Smooth muscle cell (in vitro differentiated cells): ENCODE results near the gene PISD. TPM values are rescaled to one million over a fixed set of nuclear protein-coding genes. Genes with fewer than 3 reads are reported as not detected.

Experiments
- DNase-seq: peaks from one replicate; lab custom pipeline; 2025; ENCODE audit not compliant: unreplicated experiment; lab: John Stamatoyannopoulos, UW
- H2AFZ ChIP-seq: fragments of 200-600 bp; sonication (generic); 2 replicates; pipeline ENCODE4 v1.6.0; 2016; ENCODE audit warnings: antibody characterized with exemption, low read depth, mild to moderate bottlenecking
- H3F3A ChIP-seq: fragments of 200-600 bp; sonication (generic); 2 replicates; pipeline ENCODE4 v1.6.0; 2017; ENCODE audit warnings: antibody characterized with exemption, low read depth
- H3K27ac ChIP-seq: fragments of 200-600 bp; sonication (generic); 2 replicates; pipeline ENCODE4 v1.5.1; 2016; ENCODE audit warnings: low read depth, mild to moderate bottlenecking
- H3K27me3 ChIP-seq: fragments of 200-600 bp; sonication (generic); 2 replicates; pipeline ENCODE4 v1.6.1; 2016; ENCODE audit warnings: low read depth, mild to moderate bottlenecking
- H3K36me3 ChIP-seq: fragments of 200-600 bp; sonication (generic); 2 replicates; pipeline ENCODE4 v1.5.1; 2016; ENCODE audit warnings: low read depth
- H3K4me1 ChIP-seq: fragments of 200-600 bp; sonication (generic); 2 replicates; pipeline ENCODE4 v1.5.1; 2016; ENCODE audit warnings: low read depth
- H3K4me2 ChIP-seq: fragments of 200-600 bp; sonication (generic); 2 replicates; pipeline ENCODE4 v1.6.0; 2016; ENCODE audit warnings: mild to moderate bottlenecking
- H3K4me3 ChIP-seq: fragments of 200-600 bp; sonication (generic); 2 replicates; pipeline ENCODE4 v1.5.1; 2016; ENCODE audit warnings: mild to moderate bottlenecking
- H3K79me2 ChIP-seq: fragments of 200-600 bp; sonication (generic); 2 replicates; pipeline ENCODE4 v1.6.0; 2016; ENCODE audit warnings: low read depth, mild to moderate bottlenecking
- H3K9ac ChIP-seq: fragments of 200-600 bp; sonication (generic); 2 replicates; pipeline ENCODE4 v1.6.0; 2016; ENCODE audit warnings: low read depth
- H3K9me3 ChIP-seq: fragments of 200-600 bp; sonication (generic); replicated peaks from 2 replicates; pipeline ENCODE4 v1.5.1; 2016; ENCODE audit warnings: low read depth
- H4K20me1 ChIP-seq: fragments of 200-600 bp; sonication (generic); 2 replicates; pipeline ENCODE4 v1.6.0; 2016; ENCODE audit warnings: low read depth
- WGBS: methylation state at CpG from one replicate; pipeline ENCODE4 v1.1.7; 2016; ENCODE audit warnings: low lambda C conversion rate; 5-methylcytosine and 5-hydroxymethylcytosine counted together
- polyA plus RNA-seq: library from polyadenylated mRNA; unstranded; fragments of >200 nt; fragmentation: Nextera tagmentation; extraction: Ambion mirVana; gene quantifications from 2 replicates; pipeline ENCODE4 v1.2.1, GENCODE V29; 2016
- total RNA-seq: library from RNA; depleted of rRNA; stranded (reverse); fragments of >200 nt; gene quantifications from 2 replicates; pipeline ENCODE4 v1.2.3, GENCODE V29; 2014
- TF ChIP-seq, protein P1 (sequence below): fragments of 200-600 bp; sonication (generic); IDR thresholded peaks from 2 replicates; pipeline ENCODE4 v1.5.1; 2017; ENCODE audit warnings: borderline replicate concordance, mild to moderate bottlenecking, antibody characterized with exemption; ENCODE audit not compliant: insufficient read depth, poor library complexity, severe bottlenecking

PISD gene
- total and polyA plus RNA-seq, 2 experiments from 2014 or later: 15.3 to 31.6 TPM

DNA sequence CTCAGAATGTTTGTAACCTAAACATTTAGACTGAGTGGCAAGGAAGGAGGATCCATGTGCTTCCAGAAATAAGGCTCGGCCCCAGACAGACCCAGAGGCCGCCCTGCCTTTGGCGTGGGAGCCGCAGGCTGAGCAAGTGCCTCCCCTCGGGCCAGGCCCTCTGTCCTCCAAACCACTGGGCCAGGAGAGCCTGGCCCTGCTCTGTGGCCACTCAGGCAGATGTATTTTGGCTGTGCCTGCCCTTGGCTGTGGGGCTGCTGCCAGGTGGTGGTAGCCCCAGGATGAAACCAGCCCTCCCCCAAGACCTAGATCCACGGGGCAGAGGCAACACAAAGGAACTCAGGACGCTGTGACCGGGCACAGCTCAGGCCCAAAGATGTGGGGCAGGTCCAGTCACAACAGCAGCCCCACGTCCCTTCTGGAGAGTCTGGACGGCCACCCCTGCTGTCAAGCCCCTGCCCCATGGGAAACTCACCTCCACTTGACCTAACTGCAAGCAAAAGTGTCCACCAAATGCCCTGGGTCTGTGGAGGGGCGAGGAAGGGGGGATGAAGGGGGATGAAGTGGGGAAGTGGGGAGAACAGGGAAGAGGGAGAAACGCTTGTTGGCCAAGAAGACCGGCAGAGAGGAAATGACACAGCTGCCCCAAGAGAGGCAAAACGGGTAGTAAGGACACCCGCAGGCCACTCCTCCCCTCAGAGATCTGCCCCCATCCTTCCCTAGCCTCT, 24.0 kb downstream of the PISD start:
- Histone ChIP-seq H3K4me2 (no peak overlapping the region), H3K36me3 (no peaks in the 10 kb centered on the region), H3K27ac (no peak overlapping the region), H3K9ac (no peak overlapping the region), H3K4me1 (no peaks in the 10 kb centered on the region), H3K27me3 (no peaks in the 10 kb centered on the region), H3K79me2 (peaks cover 15% of the 10 kb centered on the region), H4K20me1 (peaks cover 70% of the 10 kb centered on the region), H3K9me3 (no peaks in the 10 kb centered on the region), H3K4me3 (no peak overlapping the region), H3F3A (no peaks in the 10 kb centered on the region), H2AFZ (no peak overlapping the region)
- 86% methylated on average over 15 of the region's 15 CpGs for WGBS
- TF ChIP-seq, protein P1, sequence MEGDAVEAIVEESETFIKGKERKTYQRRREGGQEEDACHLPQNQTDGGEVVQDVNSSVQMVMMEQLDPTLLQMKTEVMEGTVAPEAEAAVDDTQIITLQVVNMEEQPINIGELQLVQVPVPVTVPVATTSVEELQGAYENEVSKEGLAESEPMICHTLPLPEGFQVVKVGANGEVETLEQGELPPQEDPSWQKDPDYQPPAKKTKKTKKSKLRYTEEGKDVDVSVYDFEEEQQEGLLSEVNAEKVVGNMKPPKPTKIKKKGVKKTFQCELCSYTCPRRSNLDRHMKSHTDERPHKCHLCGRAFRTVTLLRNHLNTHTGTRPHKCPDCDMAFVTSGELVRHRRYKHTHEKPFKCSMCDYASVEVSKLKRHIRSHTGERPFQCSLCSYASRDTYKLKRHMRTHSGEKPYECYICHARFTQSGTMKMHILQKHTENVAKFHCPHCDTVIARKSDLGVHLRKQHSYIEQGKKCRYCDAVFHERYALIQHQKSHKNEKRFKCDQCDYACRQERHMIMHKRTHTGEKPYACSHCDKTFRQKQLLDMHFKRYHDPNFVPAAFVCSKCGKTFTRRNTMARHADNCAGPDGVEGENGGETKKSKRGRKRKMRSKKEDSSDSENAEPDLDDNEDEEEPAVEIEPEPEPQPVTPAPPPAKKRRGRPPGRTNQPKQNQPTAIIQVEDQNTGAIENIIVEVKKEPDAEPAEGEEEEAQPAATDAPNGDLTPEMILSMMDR: no peak
- no peak for DNase-seq

DNA sequence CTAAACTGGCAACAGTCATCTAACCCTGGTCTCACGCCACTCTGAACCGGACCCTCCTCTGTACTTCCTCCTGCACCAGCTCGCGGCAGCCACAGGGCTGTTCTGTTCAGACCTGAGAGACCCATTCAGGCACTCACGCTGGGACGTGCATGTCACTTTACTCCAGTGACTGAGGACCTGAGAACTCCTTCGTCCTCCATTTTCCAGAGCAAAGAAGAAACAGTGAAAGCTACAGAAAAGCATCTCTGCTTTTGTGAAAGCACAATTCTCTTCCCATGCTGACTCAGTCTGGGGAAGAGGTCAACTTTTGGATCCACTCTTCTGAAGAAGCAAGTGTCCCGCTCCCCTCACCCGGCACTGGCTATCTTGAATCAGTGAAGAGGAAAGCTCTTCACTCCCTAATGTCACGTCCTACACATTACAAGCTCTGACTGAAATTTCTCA, 24.5 kb downstream of the PISD start:
- no peak overlapping the region for H3K4me3 ChIP-seq
- H3K27ac ChIP-seq: no peak overlapping the region
- TF ChIP-seq, protein P1: no peak
- no peaks in the 10 kb centered on the region for H3K36me3 ChIP-seq
- H3F3A ChIP-seq: no peaks in the 10 kb centered on the region
- no peaks in the 10 kb centered on the region for H3K27me3 ChIP-seq
- H3K79me2 ChIP-seq: peaks cover 15% of the 10 kb centered on the region
- no peak overlapping the region for H2AFZ ChIP-seq
- no peaks in the 10 kb centered on the region for H3K9me3 ChIP-seq
- WGBS: 92% methylated on average over 10 of the region's 10 CpGs
- H3K9ac ChIP-seq: no peak overlapping the region
- H4K20me1 ChIP-seq: peaks cover 67% of the 10 kb centered on the region
- H3K4me1 ChIP-seq: no peaks in the 10 kb centered on the region
- no peak for DNase-seq
- H3K4me2 ChIP-seq: no peak overlapping the region

DNA sequence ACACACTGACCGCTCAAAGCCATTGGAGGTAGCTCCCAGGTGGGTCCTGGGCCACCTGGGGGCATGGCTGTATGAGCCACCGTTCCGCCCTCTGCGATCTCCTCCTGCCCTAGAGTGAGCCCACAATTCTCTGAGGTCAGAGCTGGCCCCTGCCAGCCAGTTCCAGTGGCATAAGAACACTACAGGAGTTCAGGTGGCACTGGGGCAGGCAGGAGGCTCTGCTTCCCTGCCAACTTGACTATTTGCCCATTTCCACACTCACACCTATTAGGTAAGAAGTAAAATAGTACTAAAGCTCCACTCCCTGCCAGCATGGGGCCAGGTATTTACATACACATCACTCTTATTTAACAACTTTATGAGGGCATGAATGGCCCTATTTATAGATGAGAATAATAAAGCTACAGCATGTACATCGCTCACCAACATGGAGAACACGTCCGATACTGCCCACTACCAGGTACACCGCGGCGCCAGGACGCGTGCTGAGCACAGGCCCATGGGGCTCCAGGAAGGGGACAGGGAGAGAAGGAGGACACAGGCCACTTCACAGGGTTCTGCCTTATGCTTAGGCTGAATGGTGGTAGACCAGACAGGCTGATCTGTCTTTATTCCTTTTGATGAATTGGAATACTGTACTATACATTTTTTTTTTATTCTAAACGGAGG, 26.2 kb downstream of the PISD start:
- no peaks in the 10 kb centered on the region for H3K27me3 ChIP-seq
- DNase-seq: no peak

More for the DNA sequence above, 26.2 kb downstream of the PISD start:
- TF ChIP-seq, protein P1: no peak
- Histone ChIP-seq H3K4me1 (no peaks in the 10 kb centered on the region), H4K20me1 (peaks cover 60% of the 10 kb centered on the region), H3K9me3 (no peaks in the 10 kb centered on the region), H3K9ac (no peak overlapping the region), H3K79me2 (peaks cover 15% of the 10 kb centered on the region), H3K4me2 (no peak overlapping the region), H3F3A (no peaks in the 10 kb centered on the region), H2AFZ (no peak overlapping the region), H3K4me3 (no peak overlapping the region), H3K27ac (no peak overlapping the region), H3K36me3 (no peaks in the 10 kb centered on the region)
- WGBS: 96% methylated on average over 13 of the region's 13 CpGs
